Kidney (tissue), 14 donors: Measurements from ENCODE around the gene RNF212B. TPM values are rescaled to one million over a fixed set of nuclear protein-coding genes. Genes with fewer than 3 reads are reported as not detected.

ENCODE experiments used
- DNase-seq, 5 donors: peaks; one replicate each; pipeline ENCODE4 v3.0.0-alpha.2; 2013 to 2020
- FAIRE-seq: peaks from 2 replicates; lab custom pipeline; 2012; peaks lifted over from hg19 to GRCh38; lab: Jason Lieb, UNC
- H3K27ac ChIP-seq, 2 donors: one replicate each; pipeline ENCODE4 v1.7.0; 2013; ENCODE audit warnings: low read depth in 2 of 2, low read length in 2 of 2, inconsistent platforms in 1 of 2
- H3K27me3 ChIP-seq: one replicate; pipeline ENCODE4 v1.7.1; 2013; ENCODE audit warnings: low read length, inconsistent platforms; ENCODE audit not compliant: control insufficient read depth, insufficient read depth
- H3K36me3 ChIP-seq, 3 donors: one replicate each; pipeline versions ENCODE4 v1.7.0 to v1.7.1; 2013; ENCODE audit warnings: low read length in 3 of 3, control low read depth in 1 of 3, inconsistent platforms in 1 of 3; ENCODE audit not compliant: insufficient read depth in 3 of 3, control insufficient read depth in 2 of 3
- H3K4me1 ChIP-seq, 3 donors: one replicate each; pipeline versions ENCODE4 v1.7.0 to v1.7.1; 2013; ENCODE audit warnings: low read length in 3 of 3, inconsistent platforms in 1 of 3, low read depth in 1 of 3; ENCODE audit not compliant: control insufficient read depth in 2 of 3, insufficient read depth in 2 of 3
- H3K4me3 ChIP-seq, 3 donors: one replicate each; pipeline versions ENCODE4 v1.7.0 to v1.8.1; 2013; ENCODE audit warnings: low read length in 3 of 3, control low read depth in 1 of 3, inconsistent platforms in 1 of 3
- H3K9ac ChIP-seq, 3 donors: one replicate each; pipeline versions ENCODE4 v1.7.0 to v1.7.1; 2013; ENCODE audit warnings: low read length in 3 of 3, control low read depth in 1 of 3, inconsistent platforms in 1 of 3
- H3K9me3 ChIP-seq, 3 donors: one replicate each; pipeline versions ENCODE4 v1.7.0 to v1.7.1; 2013; ENCODE audit warnings: low read length in 3 of 3, control low read depth in 1 of 3, inconsistent platforms in 1 of 3; ENCODE audit not compliant: control insufficient read depth in 2 of 3, insufficient read depth in 1 of 3
- intact Hi-C: fragments of 100-400 bp; cut with DNase I; formaldehyde crosslinking; loops from one replicate; pipeline ENCODE4 v1.11.1; 2022
- polyA plus RNA-seq: library from polyadenylated mRNA; stranded (reverse); fragments of 350-450 nt; fragmentation: Illumina TruSeq; extraction: RNeasy Lipid Tissue Mini Kit (QIAGEN cat#74804); gene quantifications from one replicate; pipeline ENCODE4 v1.2.3, GENCODE V29; 2014; ENCODE audit warnings: low read depth, low replicate concordance; ENCODE audit not compliant: insufficient read depth
- total RNA-seq: library from RNA; stranded (reverse); fragmentation: NEBNext Ultra II Directional; extraction: Animal tissue kit (Norgen Biotek cat#: 25700); gene quantifications from one replicate; pipeline ENCODE4 v1.2.1, GENCODE V29; 2021
- TF ChIP-seq, protein P1 (sequence below): IDR thresholded peaks from 3 replicates; pipeline ENCODE4 v1.5.1; 2012; ENCODE audit warnings: mild to moderate bottlenecking, moderate library complexity, borderline replicate concordance; ENCODE audit not compliant: insufficient read depth; ENCODE audit errors: extremely low read depth
- donor health status: control.
- donor health status: control.
- donor health status: control.
- donor health status: control.
- donor health status: control.
- donor health status: DM: yes; HTN: yes; CAD: no.
- donor health status: Normal renal cell carcinoma (clear cell type).

The RNF212B gene
- total and polyA plus RNA-seq, 2 donors from 2014 or later, result 2.8 TPM; not detected in 1

DNA sequence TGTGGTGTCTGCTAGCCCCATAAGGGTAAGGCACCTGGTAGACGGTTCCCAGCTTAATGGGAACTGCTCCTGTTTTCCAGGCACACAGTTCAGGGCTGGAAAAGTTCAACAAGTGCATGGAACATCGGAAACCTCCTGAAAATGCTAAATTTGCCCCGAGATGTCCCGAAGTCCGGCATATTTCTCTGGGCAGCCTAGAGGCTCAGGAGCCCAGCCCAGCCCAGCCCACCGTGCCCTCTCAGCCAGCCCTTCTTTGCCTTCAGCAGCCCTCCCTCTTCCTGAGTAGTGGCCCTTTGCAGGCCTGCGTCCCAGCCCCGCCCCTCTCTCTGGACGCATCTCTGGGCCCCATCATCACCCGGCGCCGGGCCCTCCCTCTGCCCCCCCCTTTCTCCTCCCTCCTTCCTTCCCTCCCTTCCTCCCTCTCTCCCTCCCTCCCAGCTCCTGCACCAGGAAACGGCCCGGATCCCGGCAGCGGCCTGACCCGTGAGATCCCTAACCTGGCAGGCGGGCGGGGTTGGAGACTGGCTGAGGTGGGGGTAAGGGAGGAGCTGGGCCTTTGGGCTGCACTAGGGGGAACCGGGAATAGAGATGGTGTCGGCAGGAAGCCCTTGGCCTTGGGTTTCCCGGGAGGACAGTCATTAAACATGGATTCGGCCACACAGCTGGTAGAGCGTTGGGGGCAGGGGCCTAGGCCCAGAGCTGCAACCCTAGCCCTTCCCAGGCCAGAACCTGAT, 68.8 kb downstream of the RNF212B start, which contains the start of gene BCL2L2:
BCL2L2 (plus strand) TSS at position 422 of the 734 bp plus-strand sequence. CDS start 935 bp downstream, outside the sequence.
- Histone ChIP-seq H3K27me3 (no peaks in the 10 kb centered on the region), H3K4me1 (peaks cover 0 to 28% (median 20%) of the 10 kb centered on the region in 3 donors), H3K4me3 (peak within 1 kb of the TSS; percentile 81 to 89 (median 87)), H3K9ac (peak within 1 kb of the TSS; percentile 79 to 98 (median 91)), H3K27ac (peak within 1 kb of the TSS; percentile 88 to 91), H3K36me3 (peaks cover 2 to 32% (median 14%) of the 10 kb centered on the region in 3 donors), H3K9me3 (no peaks in the 10 kb centered on the region)
- no peak for FAIRE-seq
- intact Hi-C loops, result no loop called here
- TF ChIP-seq, protein P1, sequence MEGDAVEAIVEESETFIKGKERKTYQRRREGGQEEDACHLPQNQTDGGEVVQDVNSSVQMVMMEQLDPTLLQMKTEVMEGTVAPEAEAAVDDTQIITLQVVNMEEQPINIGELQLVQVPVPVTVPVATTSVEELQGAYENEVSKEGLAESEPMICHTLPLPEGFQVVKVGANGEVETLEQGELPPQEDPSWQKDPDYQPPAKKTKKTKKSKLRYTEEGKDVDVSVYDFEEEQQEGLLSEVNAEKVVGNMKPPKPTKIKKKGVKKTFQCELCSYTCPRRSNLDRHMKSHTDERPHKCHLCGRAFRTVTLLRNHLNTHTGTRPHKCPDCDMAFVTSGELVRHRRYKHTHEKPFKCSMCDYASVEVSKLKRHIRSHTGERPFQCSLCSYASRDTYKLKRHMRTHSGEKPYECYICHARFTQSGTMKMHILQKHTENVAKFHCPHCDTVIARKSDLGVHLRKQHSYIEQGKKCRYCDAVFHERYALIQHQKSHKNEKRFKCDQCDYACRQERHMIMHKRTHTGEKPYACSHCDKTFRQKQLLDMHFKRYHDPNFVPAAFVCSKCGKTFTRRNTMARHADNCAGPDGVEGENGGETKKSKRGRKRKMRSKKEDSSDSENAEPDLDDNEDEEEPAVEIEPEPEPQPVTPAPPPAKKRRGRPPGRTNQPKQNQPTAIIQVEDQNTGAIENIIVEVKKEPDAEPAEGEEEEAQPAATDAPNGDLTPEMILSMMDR, result peak; percentile 4
- peak; percentile 96 to 97 (median 97) for DNase-seq

DNA sequence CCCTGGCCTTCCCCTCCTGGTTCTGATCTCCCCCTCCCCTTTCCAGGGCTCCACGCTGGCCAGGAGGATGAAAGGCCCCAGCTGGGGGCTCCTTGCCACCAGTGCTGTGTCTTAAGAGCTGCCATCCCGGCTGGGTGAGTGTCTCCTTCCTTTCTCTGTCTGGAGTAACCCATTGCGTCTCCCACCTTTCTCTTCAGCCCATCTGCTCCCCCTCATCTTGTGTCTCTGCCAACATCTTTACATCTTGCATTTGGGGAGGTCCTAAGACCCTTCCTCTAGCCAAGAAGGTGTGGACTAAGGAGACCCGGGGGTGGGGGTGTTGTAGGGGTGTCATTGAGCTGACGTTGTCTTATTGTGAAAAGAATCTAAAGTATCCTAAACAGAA, 69.4 kb downstream of the RNF212B start:
- intact Hi-C loops, result no loop called here
- Histone ChIP-seq H3K4me3 (peak overlapping the region; percentile 81 to 89 (median 87)), H3K36me3 (peaks cover 2 to 32% (median 16%) of the 10 kb centered on the region in 3 donors), H3K4me1 (peaks cover 0 to 28% (median 20%) of the 10 kb centered on the region in 3 donors), H3K9me3 (no peaks in the 10 kb centered on the region), H3K9ac (peak overlapping the region; percentile 79 to 98 (median 91)), H3K27me3 (no peaks in the 10 kb centered on the region), H3K27ac (peak overlapping the region; percentile 88 to 91)
- FAIRE-seq (no peak), DNase-seq (no peak)
- TF ChIP-seq, protein P1, result no peak

DNA sequence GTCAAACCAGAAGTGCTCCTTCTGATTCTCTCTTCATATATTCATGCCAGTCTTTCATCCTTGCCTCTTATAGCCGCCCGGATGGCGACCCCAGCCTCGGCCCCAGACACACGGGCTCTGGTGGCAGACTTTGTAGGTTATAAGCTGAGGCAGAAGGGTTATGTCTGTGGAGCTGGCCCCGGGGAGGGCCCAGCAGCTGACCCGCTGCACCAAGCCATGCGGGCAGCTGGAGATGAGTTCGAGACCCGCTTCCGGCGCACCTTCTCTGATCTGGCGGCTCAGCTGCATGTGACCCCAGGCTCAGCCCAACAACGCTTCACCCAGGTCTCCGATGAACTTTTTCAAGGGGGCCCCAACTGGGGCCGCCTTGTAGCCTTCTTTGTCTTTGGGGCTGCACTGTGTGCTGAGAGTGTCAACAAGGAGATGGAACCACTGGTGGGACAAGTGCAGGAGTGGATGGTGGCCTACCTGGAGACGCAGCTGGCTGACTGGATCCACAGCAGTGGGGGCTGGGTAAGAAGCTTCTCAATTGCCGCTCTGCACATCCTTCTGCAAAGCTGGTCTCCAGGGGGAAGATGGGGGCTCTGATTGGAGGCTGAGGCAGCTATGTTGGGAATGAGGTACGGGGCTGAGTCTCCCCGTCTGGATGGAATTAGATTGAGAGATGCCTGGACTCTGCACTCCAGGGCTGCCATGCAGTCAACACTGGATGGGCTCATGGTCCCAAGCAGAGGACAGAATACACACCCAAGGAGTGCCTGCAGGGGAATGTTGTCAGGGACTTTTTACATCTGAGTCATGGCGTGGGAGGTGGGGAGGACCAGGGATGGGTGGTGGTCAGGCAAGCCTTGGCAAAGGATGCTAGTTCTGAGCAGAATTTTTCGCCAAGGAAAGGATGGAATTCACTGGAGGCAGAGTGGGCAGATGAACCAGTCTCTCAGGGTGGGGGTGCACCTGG, 70.2 kb downstream of the RNF212B start:
- no peak for FAIRE-seq
- no peaks in the 10 kb centered on the region for H3K27me3 ChIP-seq
- peak overlapping the region in 2 of 3 donors; percentile 91 to 98 for H3K9ac ChIP-seq
- DNase-seq, result peak in 1 of 5 donors; percentile 55
- intact Hi-C loops, result no loop called here
- peak overlapping the region; percentile 88 to 91 for H3K27ac ChIP-seq
- TF ChIP-seq, protein P1, result no peak
- H3K9me3 ChIP-seq, result no peaks in the 10 kb centered on the region
- H3K36me3 ChIP-seq, result peaks cover 2 to 32% (median 16%) of the 10 kb centered on the region in 3 donors
- peaks cover 0 to 26% (median 20%) of the 10 kb centered on the region in 3 donors for H3K4me1 ChIP-seq
- peak overlapping the region; percentile 81 to 89 (median 87) for H3K4me3 ChIP-seq
